GM10266 (cell line): ENCODE results near the gene USF3.

Source experiments
- DNase-seq: peaks from one replicate; pipeline ENCODE4 v3.0.0; 2012; ENCODE audit errors: extremely low spot score
- CTCF ChIP-seq: IDR thresholded peaks from 2 replicates; pipeline ENCODE4 v1.5.1; 2012; ENCODE audit warnings: mild to moderate bottlenecking, low read depth; ENCODE audit not compliant: control insufficient read depth, insufficient read depth; ENCODE audit errors: missing control alignments

The USF3 gene

GRCh38 chr3:113695786-113696645, at the start of gene USF3:
TSS of gene USF3 (minus strand) at chr3:113696642. CDS start at chr3:113674878, 21,764 bp downstream.
- peak; percentile 95 for DNase-seq
- TF ChIP-seq CTCF: peak; percentile 17

- DNase-seq: peak; percentile 91
Observed at GRCh38 chr3:113745756-113746547, 49.5 kb upstream of the USF3 start, which contains the start of gene NAA50. TSS of gene NAA50 (minus strand) at chr3:113746249. CDS start at chr3:113745949, 300 bp downstream.

GRCh38 chr3:113744941-113745755, 48.7 kb upstream of the USF3 start:
- peak; percentile 73 for TF ChIP-seq CTCF
- DNase-seq: peak; percentile 78

More at GRCh38 chr3:113745756-113746547, 49.5 kb upstream of the USF3 start, which contains the start of gene NAA50:
- TF ChIP-seq CTCF: no peak

GRCh38 chr3:113743006-113743630, 46.7 kb upstream of the USF3 start:
- DNase-seq: no peak
- no peak for TF ChIP-seq CTCF

GRCh38 chr3:113741620-113742019, 45.2 kb upstream of the USF3 start:
- no peak for DNase-seq
- TF ChIP-seq CTCF: no peak

- DNase-seq: no peak
- no peak for TF ChIP-seq CTCF
Observed at GRCh38 chr3:113741086-113741485, 44.6 kb upstream of the USF3 start.
